Keratinocyte (primary cell): ENCODE data around the gene PRKCE. TPM values are rescaled to one million over a fixed set of nuclear protein-coding genes. Genes with fewer than 3 reads are reported as not detected.

Experiments
- DNase-seq: peaks from one replicate; pipeline ENCODE4 v3.0.0-alpha.2; 2011; ENCODE audit warnings: low read depth, missing footprints, low spot score
- FAIRE-seq: peaks from 2 replicates; lab custom pipeline; 2011; peaks lifted over from hg19 to GRCh38; lab: Jason Lieb, UNC
- H2AFZ ChIP-seq: 2 replicates; pipeline ENCODE4 v1.6.0; 2012; ENCODE audit warnings: low read length, control low read depth, inconsistent platforms; ENCODE audit not compliant: control insufficient read depth
- H3K27ac ChIP-seq: 2 replicates; pipeline ENCODE4 v1.5.1; 2011; ENCODE audit warnings: low read length; ENCODE audit not compliant: control insufficient read depth, insufficient read depth
- H3K27me3 ChIP-seq: 3 replicates; pipeline ENCODE4 v1.6.0; 2011; ENCODE audit warnings: low read length; ENCODE audit not compliant: control insufficient read depth, insufficient read depth; ENCODE audit errors: extremely low read depth
- H3K36me3 ChIP-seq, 2 experiments: 2 replicates in 1 of 2; 3 replicates in 1 of 2; pipeline ENCODE4 v1.5.1; 2011; ENCODE audit warnings: low read length in 2 of 2, mild to moderate bottlenecking in 1 of 2; ENCODE audit not compliant: control insufficient read depth in 2 of 2, insufficient read depth in 2 of 2; ENCODE audit errors: extremely low read depth in 1 of 2
- H3K4me1 ChIP-seq: 3 replicates; pipeline ENCODE4 v1.5.1; 2011; ENCODE audit warnings: low read length; ENCODE audit not compliant: control insufficient read depth, insufficient read depth; ENCODE audit errors: extremely low read depth
- H3K4me2 ChIP-seq: 3 replicates; pipeline ENCODE4 v1.6.0; 2011; ENCODE audit warnings: low read depth, low read length; ENCODE audit not compliant: control insufficient read depth, insufficient read depth; ENCODE audit errors: extremely low read depth
- H3K4me3 ChIP-seq, 3 experiments: fragments of 200-600 bp in 1 of 3; sonication (generic) in 1 of 3; 2 replicates in 2 of 3; 3 replicates in 1 of 3; pipeline ENCODE4 v1.5.1; 2011 to 2016; ENCODE audit warnings: low read length in 3 of 3, mild to moderate bottlenecking in 3 of 3, control low read depth in 2 of 3, inconsistent platforms in 1 of 3, low read depth in 1 of 3, mixed read lengths in 1 of 3, mixed run types in 1 of 3, moderate library complexity in 1 of 3; ENCODE audit not compliant: control insufficient read depth in 2 of 3, insufficient read depth in 2 of 3; ENCODE audit errors: extremely low read depth in 1 of 3
- H3K79me2 ChIP-seq: 2 replicates; pipeline ENCODE4 v1.6.0; 2012; ENCODE audit warnings: low read length; ENCODE audit not compliant: control insufficient read depth, insufficient read depth
- H3K9ac ChIP-seq: 3 replicates; pipeline ENCODE4 v1.6.0; 2011; ENCODE audit warnings: low read length; ENCODE audit not compliant: control insufficient read depth, insufficient read depth; ENCODE audit errors: extremely low read depth
- H3K9me1 ChIP-seq: 3 replicates; pipeline ENCODE4 v1.6.0; 2011; ENCODE audit warnings: low read length; ENCODE audit not compliant: control insufficient read depth, insufficient read depth; ENCODE audit errors: extremely low read depth
- H3K9me3 ChIP-seq: 2 replicates; pipeline ENCODE4 v1.5.1; 2012; ENCODE audit warnings: low read depth, low read length; ENCODE audit not compliant: control insufficient read depth
- H4K20me1 ChIP-seq: 3 replicates; pipeline ENCODE4 v1.6.0; 2011; ENCODE audit warnings: low read length; ENCODE audit not compliant: control insufficient read depth, insufficient read depth; ENCODE audit errors: extremely low read depth
- CTCF ChIP-seq, 3 experiments: IDR thresholded peaks in 1 of 3; conservative IDR thresholded peaks in 1 of 3; optimal IDR thresholded peaks in 1 of 3; 2 replicates in 2 of 3; 3 replicates in 1 of 3; pipeline versions ENCODE3 to v1.5.1; 2011; ENCODE audit warnings: low read length in 3 of 3, mild to moderate bottlenecking in 3 of 3, moderate library complexity in 2 of 3, control low read depth in 1 of 3, inconsistent platforms in 1 of 3; ENCODE audit not compliant: insufficient read depth in 2 of 3; ENCODE audit errors: extremely low read depth in 1 of 3
- EZH2 ChIP-seq: IDR thresholded peaks from one replicate; pipeline ENCODE4 v1.6.1; 2012; ENCODE audit warnings: inconsistent platforms, mild to moderate bottlenecking, low read length, moderate library complexity
- dilution Hi-C: fragments of 300-500 bp; cut with MboI; formaldehyde crosslinking; loops from one replicate; pipeline ENCODE4 v1.7.0; 2020; ENCODE audit warnings: low sequenced_read_pairs; ENCODE audit not compliant: extremely low pct_ligation_motif_present
- polyA plus RNA-seq, 5 experiments: library from polyadenylated mRNA; depleted of rRNA in 3 of 5; stranded (reverse) in 3 of 5; stranded (forward) in 1 of 5; unstranded in 1 of 5; fragments of >200 nt; gene quantifications; 1 replicate in 1 of 5; 2 replicates in 3 of 5; 3 replicates in 1 of 5; pipeline versions ENCODE4 v1.2.1 to v1.2.3, GENCODE V29; 2011 to 2012; ENCODE audit warnings: missing spikeins in 2 of 5, low read depth in 1 of 5, low replicate concordance in 1 of 5

PRKCE gene
- polyA plus RNA-seq, 1 donor (not counting 4 experiments of a cell fraction or from before 2014, with no cell fraction given) = 2.0 TPM

DNA sequence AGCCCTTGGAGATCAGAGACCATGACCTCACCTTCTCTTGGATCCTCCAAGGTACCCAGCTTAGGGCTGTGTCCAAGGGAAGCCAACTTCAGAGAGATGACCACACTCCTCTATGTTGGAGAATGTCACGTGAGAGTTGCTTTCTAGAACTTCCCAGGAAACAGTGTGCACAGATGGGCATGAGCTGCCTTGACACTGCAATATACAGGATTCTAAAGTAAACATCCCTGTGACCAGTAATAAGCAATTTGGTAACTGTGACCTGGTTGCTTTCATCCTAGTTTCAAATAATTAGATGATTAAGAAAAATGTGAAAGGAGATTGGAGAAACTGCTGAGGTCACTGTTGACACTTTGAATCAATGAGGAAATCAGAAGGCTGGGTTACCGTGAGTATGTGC, 464.7 kb downstream of the PRKCE start:
- no peak overlapping the region for H3K4me3 ChIP-seq
- FAIRE-seq = no peak
- no peak overlapping the region for H3K9ac ChIP-seq
- no peaks in the 10 kb centered on the region for H3K79me2 ChIP-seq
- peaks cover 14% of the 10 kb centered on the region for H3K4me1 ChIP-seq
- TF ChIP-seq EZH2 (no peak), CTCF (optimal IDR thresholded peaks at IDR 0.05 in 1 of 3, IDR thresholded peaks at IDR 0.05 in 1 of 3, conservative IDR thresholded peaks at IDR 0.05 in 1 of 3; ENCODE audit: extremely low read depth in 1 of 3, insufficient read depth in 2 of 3, low read length in 3 of 3) (no peak)
- no peak for DNase-seq
- peaks cover 2% of the 10 kb centered on the region for H3K9me1 ChIP-seq
- H2AFZ ChIP-seq = no peak overlapping the region
- dilution Hi-C loops = no loop called here
- H3K9me3 ChIP-seq = no peaks in the 10 kb centered on the region
- no peaks in the 10 kb centered on the region for H3K27me3 ChIP-seq
- H3K27ac ChIP-seq = no peak overlapping the region
- H3K4me2 ChIP-seq = no peak overlapping the region
- no peaks in the 10 kb centered on the region for H3K36me3 ChIP-seq
- H4K20me1 ChIP-seq = no peaks in the 10 kb centered on the region

DNA sequence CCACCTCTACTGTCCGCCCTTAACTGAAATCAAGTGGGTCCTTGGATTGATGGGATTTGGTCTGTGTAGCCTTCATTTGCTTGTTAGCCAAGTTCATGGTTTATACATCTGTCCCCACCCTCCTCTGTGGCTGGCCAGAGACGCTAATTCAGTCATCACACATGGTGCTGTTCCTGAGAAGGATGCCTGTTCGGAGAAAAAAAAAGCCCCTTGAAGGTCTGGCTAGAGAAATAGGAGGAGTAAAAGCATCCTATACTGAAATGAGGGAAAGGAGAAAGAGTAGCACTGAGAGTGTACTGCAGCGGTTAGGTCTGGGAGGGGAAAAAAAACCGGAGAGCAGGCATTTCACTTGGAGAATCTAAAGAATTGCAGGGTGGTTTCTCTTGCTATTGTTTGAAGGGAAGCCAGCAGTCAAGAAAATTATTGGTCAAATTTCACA, 465.1 kb downstream of the PRKCE start:
- Histone ChIP-seq H4K20me1 (no peaks in the 10 kb centered on the region), H3K4me3 (no peak overlapping the region), H3K4me1 (peaks cover 14% of the 10 kb centered on the region), H3K9ac (no peak overlapping the region), H3K4me2 (no peak overlapping the region), H3K79me2 (no peaks in the 10 kb centered on the region), H3K9me3 (no peaks in the 10 kb centered on the region), H3K9me1 (peaks cover 2% of the 10 kb centered on the region), H3K27me3 (no peaks in the 10 kb centered on the region), H2AFZ (no peak overlapping the region), H3K27ac (no peak overlapping the region), H3K36me3 (no peaks in the 10 kb centered on the region)
- TF ChIP-seq EZH2 = no peak
- TF ChIP-seq CTCF (optimal IDR thresholded peaks at IDR 0.05 in 1 of 3, IDR thresholded peaks at IDR 0.05 in 1 of 3, conservative IDR thresholded peaks at IDR 0.05 in 1 of 3; ENCODE audit: extremely low read depth in 1 of 3, insufficient read depth in 2 of 3, low read length in 3 of 3) = no peak
- FAIRE-seq (no peak), DNase-seq (no peak)
- dilution Hi-C loops = no loop called here
